Stimulated activated naive CD4-positive, alpha-beta T cell treated with Interleukin-2 at 50 U/mL for 16 hours (primary cell): ENCODE results near the gene GPR179.

Experiments used
- DNase-seq: peaks from one replicate; lab custom pipeline; 2025; lab: John Stamatoyannopoulos, UW

GPR179 gene, protein sequence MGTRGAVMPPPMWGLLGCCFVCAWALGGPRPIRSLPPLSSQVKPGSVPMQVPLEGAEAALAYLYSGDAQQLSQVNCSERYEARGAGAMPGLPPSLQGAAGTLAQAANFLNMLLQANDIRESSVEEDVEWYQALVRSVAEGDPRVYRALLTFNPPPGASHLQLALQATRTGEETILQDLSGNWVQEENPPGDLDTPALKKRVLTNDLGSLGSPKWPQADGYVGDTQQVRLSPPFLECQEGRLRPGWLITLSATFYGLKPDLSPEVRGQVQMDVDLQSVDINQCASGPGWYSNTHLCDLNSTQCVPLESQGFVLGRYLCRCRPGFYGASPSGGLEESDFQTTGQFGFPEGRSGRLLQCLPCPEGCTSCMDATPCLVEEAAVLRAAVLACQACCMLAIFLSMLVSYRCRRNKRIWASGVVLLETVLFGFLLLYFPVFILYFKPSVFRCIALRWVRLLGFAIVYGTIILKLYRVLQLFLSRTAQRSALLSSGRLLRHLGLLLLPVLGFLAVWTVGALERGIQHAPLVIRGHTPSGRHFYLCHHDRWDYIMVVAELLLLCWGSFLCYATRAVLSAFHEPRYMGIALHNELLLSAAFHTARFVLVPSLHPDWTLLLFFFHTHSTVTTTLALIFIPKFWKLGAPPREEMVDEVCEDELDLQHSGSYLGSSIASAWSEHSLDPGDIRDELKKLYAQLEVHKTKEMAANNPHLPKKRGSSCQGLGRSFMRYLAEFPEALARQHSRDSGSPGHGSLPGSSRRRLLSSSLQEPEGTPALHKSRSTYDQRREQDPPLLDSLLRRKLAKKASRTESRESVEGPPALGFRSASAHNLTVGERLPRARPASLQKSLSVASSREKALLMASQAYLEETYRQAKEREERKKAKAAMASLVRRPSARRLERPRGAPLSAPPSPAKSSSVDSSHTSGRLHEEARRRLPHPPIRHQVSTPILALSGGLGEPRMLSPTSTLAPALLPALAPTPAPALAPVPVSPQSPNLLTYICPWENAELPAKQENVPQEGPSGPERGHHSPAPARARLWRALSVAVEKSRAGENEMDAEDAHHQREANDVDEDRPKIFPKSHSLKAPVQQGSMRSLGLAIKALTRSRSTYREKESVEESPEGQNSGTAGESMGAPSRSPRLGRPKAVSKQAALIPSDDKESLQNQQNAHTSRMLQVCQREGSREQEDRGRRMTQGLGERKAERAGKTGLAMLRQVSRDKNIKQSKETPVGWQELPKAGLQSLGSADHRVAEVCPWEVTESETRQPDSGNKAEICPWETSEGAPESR (N-terminal part only)

DNA sequence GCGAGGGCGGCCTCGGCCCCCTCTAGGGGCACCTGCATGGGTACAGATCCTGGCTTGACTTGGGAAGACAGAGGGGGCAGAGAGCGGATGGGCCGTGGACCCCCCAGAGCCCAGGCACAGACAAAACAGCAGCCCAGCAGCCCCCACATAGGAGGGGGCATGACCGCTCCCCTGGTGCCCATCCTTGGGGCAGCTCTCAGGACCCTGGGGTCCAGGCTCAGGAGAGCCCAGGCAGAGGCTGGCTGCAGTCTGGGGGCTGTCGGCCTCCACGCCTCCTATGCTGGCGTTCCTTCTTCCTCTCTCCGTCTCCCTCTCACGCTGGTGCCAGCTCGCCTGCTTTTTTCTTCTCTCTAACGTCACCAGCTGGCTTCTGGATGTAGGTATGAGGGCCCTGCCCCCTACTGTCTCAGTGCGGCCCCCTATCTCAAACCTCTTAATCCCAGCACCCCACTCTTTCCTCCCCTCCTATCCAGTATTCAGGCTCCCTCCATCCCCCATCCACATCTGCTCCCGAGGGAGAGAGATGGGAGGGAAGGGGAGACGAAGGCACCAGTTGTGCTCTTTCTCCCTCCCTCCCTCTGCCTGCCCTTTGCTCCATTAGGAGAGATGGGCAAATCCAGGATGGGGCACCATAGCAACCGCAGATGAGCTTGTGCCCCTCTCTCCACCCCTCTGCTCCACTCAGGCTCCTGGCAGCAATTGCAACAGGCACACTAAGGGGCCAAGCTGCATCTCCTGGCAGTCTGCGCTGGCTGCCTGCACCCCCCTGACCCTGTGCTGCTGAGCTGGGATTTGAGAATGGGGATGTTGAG lies at the start of gene GPR179:
Gene GPR179, minus strand, starts transcription at position 349 of the 812 bp plus-strand sequence. Its CDS starts 167 bp downstream, at position 182.
- no peak for DNase-seq

DNA sequence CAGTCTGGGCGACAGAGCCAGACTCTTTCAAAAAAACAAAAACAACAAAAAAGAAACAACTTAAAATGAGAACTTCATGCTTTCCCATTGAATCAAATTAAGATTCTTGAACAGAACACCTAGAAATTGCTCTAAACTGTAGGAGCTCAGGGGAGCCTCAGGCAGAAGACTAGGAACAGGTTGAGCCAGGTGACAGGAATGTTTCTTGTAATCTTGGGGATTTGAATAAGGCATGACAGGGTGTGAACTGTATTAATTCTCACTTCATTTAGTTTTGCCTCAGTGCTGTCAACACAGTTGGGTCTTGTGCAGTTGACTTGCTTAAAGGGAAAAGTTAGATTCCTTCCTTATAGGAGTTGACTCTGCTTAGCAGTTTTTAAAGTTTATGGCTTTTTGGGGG lies 35.7 kb upstream of the GPR179 start:
- DNase-seq: no peak

DNA sequence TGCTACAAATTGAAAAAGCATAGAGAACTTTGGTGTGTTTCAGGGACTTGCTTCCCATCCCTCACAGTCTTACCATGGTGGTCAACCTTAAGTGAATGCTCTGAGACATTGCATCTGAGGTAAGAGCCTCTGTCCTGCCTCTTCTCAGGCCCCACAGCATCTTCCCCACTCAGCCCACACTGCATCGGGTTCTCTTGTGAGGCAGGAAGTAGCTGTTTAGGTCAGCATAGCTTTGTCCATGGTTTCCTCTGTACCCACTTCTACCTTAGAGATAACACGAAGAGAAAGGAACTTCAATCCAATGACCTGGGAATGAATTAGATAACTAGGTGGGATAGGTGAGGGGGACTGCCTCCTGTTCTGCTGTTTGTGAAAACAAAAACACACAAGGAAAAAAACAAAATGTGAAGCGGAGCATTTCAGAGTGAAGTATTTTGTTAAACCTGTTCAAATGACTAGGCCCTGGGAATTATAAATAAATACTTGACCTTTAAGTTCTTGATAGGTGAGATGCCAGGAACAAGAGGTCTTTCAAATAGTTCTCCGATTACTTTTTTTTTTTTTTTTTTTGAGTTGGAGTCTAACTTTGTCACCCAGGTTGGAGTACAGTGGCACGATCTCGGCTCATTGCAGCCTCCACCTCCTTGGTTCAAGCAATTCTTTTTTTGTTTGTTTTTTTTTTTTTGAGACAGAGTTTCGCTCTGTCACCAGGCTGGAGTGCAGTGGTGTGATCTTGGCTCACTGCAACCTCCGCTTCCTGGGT lies 25.5 kb upstream of the GPR179 start:
- no peak for DNase-seq

DNA sequence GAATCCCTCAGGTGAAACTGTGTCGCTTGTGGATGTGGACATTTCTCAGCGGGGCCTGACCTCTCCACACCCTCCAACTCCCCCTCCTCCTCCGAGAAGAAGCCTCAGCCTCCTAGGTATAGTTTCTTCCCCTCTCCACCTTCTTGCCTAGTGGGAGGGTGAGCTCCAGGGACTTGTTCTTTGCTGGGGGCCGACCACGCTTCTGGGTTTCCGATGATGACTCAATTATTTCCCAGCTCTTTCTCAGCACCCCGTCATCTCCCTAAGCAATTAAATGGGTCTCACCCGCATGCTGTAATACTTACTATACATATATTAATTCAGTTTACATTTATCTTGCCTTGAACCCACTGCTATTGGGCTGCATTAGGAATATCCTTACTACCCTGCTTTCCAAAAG lies 21.0 kb upstream of the GPR179 start:
- DNase-seq: no peak

DNA sequence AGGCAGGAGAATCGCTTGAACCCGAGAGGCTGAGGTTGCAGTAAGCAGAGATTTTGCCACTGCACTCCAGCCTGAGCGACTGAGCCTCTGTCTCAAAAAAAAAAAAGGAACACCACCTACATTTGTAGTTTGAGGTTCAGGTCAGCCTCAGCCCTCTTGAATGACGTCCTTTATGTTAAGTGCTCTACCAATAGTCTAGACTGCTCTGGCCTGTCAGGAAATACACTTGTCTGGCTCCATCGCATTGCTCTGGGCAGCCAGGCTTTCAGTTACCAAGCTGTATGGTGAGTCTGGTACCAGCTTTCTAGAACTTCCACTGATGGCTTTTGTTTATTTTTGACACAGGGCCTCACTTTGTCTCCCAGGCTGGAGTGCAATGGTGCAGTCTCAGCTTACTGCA lies 19.3 kb upstream of the GPR179 start:
- DNase-seq: no peak

DNA sequence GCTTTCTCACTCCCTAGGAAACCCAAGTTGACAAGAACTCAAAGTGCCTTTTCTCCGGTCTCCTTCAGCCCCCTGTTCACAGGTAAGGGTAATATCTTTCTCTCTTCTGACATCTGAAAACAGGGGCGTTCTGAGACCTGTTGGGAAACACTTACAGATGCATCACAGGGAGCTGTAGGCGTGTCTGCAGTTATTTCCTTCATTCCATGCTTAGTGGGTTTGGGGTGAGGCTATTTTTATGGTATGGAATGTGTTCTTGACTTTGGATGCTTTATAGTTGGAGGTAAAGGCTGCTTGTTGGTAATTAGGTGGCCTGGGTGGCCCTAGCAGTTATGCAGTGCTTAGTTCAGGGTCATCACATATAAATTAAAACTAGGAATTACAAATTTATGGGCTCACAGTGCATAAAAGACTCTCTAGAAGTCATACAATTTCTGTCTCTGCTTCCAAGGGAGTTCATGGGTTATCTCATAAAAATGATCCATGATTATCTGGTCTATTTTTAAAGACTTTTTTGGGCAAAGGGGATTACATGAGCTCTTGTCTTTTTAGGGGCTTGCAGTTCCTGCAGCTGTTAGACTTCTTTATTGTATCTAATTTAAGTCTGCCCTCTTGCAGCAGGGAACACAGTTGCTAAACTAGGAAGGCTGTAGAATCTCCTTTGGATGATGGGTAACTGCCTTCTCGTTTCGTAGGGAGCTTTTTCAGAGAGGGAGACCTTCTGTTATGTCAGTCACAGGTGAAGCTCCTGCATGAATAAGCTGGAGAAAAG lies 18.1 kb upstream of the GPR179 start:
- no peak for DNase-seq

DNA sequence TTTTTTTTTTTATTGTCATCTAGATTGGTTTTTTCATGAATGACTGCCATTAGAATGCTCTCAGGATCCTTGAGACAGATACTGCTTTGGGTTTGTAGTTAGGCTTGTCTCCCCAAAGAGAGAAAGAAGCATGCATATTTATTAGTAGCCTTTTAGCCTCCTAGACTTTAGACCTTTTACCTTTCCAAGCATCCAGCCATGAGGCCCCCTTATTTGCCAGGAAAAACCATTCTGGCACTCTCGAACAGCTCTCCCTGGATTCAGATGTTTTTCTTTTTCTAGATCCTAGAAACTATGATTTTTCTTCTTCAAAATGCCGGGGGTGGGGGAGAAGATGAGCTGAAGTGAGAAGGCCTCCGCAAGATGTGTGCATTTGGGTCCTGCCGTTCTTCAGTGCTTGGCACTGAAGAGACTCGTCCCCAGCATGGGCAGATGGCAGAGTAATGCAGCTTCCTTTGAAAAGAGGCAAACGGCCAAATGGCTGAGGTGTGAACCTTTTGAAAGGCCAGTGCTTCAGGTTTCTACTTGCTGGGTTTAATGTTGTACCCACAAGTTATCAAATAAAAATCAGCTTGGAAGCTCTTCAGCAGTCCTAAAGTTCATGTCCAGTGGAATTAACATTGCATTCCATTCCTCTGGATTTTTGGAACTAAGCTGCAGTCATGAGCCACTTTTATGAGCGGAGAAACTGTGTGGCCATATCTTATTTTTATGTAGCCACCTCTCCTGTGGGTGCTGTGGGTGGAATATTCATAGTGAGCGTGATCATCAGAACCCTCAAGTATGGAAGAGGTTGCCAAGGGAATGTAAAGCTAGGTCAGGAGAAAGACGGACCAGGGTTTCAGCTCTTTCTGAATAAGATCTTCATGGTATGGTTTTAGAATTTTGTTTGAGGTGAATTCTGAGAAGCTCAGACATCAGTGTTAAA lies 15.1 kb upstream of the GPR179 start:
- no peak for DNase-seq

DNA sequence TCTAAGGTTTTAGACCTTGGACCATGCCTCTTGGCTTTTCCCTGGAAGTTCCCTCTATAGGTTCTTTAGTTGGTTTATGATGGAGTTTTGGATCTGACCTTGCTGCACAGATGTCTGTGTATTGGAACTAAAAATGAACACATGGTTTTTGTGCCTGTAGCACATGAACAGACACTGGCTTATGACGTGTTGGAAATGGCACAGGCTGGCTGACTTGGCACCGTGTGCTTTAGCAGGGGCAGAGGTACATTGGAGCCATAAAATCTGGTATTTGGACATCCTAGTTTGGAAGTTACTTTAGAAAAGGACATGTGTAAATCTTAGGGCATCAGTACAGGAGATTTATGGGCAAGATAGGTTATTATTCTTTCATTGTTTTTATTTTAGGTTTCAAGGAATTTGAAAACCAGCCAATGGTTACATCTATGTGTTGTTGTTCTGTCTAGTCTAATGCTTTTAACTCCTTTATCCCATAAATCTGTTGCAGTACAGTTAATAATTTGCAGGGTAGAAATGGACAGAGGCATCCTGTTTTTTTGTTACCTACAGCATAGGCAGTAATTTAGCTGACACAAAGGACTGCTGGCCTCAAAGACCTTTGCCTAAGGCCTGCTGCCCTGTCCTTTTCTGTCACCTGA lies 13.8 kb upstream of the GPR179 start:
- no peak for DNase-seq

DNA sequence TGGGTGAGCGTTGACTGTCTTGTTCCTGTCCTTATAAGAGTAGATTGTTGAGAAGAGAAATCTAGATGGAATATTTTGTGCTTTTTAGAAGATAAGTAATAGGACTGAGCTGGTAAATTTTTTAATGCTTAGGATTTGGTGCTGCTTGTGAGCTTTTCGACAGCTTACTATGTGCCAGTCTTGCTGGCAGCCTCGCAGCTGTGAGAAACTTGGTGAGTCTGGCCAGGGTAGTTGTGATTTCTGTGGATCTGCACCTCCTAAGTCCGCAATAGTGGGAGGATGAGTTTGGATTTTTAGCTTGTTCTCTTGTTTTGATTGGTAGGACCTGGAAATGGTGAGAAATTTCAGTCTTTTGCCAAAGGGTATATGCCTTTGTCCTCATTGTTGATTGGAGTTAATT lies 11.5 kb upstream of the GPR179 start:
- no peak for DNase-seq

DNA sequence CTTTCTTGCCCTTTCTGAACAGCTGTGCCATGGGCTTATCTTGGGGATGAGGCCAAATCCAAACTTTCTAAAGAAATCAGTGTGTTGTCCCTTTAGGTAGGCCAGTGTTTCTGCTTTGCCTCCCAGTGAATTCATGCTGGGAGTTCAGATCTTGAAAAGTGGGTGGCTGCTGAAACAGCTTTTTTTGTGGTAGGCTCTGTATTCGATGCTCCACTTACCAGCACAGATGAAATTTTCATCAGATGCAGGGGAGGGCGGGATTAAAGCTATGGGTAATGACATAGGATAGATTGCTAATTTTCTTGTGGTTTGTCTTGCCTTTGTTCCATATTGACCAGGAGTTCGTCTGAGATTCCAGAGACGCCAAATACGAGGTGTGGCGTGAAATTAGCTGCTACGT lies 10.7 kb upstream of the GPR179 start:
- no peak for DNase-seq

DNA sequence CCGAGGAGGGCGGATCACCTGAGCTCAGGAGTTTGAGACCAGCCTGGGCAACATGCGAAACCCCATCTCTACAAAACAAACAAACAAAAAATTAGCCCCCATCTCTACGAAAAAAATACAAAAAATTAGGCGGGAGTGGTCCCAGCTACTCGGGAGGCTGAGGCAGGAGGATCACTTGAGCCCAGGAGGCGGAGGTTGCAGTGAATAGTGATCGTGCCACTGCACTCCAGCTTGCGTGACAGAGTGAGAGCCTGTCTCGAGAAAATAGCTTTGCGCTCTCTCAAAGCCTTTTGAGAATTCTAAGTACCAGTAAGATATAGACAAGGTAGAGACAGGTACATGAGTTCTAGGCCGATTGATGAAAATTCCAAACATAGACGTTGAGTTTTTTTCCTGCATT lies 9.9 kb upstream of the GPR179 start:
- DNase-seq: no peak

DNA sequence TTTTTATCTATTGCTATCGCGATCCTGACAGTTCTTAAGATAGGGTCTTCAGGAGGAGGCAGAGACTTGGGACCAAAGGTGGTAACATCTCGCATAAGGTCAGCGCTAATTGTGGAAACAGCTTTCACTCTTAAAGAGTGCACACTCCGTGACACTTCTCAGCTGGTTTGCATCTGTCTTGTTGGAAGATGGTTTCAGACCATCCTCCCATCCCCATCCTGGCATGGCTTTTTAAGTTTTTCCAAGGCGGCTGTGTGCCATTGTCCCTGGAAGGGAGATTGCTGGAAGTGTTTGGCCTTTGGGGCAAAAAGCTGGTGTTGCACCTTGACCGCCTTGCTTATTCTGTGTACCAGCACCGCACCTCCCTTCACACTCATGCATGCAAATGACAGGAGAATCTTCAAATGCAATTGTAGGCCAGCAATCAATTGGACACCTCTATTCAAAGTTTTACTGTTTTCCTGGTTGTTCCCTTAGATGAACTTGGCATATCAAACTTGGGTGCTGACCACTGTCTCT lies 9.4 kb upstream of the GPR179 start:
- DNase-seq: no peak

DNA sequence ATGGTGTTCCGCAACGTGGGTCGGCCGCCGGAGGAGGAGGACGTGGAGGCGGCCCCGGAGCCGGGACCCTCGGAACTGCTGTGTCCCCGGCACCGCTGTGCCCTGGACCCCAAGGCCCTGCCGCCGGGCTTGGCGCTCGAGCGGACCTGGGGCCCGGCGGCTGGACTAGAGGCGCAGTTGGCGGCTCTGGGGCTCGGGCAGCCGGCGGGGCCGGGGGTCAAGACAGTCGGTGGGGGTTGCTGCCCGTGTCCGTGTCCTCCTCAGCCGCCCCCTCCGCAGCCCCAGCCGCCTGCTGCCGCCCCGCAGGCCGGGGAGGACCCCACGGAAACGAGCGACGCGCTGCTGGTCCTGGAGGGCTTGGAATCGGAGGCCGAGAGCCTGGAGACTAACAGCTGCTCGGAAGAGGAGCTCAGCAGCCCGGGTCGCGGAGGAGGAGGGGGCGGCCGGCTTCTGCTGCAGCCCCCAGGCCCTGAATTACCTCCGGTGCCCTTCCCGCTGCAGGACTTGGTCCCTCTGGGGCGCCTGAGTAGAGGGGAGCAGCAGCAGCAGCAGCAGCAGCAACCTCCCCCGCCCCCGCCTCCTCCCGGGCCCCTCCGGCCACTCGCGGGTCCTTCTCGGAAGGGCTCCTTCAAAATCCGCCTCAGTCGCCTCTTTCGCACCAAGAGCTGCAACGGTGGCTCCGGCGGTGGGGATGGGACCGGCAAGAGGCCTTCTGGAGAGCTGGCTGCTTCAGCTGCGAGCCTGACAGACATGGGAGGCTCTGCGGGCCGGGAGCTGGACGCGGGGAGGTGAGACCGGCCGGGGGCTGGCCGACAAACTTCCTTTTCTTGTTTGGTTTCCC lies 8.7 kb upstream of the GPR179 start:
- DNase-seq: no peak

DNA sequence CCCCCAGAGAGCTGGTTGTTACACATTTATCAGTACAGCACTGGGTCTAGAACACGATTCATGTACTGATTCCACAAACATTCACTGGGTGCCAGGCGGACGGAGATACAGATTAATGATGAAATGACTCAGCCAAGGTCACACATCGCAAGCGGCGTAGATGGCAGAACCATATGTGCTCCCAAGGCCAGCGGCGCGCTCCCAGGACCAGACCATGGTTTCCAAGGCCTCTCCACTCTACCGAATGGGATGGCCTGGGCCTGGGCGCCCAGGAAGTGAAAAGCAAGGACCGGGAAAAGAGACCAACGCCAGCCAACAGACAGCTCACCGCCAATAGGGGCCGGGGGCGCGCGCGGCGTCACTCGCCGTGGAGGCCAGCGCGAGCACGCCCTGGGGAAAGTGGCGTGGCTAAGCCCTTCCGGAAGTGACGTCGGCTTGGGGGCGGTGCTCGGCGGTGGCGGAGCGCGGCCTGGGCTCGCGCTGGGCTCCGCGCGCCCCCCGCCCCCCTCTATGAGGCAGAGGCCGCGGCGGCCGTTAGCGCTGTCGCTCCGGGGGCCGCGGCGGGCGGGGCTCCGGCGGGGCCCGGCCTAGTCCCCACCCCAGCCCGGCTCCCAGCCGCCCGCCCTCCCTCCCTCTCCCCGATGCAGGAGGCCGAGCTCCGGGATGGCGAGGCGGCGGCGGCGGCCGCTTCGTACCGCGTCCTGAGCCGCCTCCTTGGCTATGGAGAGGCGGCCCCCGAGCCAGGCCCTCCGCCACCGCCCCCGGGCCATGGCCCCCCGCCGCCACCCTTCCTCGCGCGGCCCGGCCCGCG lies 7.9 kb upstream of the GPR179 start, which contains the start of gene SOCS7:
Gene SOCS7, plus strand, starts transcription at position 433 of the 811 bp plus-strand sequence. Its CDS starts 209 bp downstream, at position 642.
- DNase-seq: peak; percentile 92

DNA sequence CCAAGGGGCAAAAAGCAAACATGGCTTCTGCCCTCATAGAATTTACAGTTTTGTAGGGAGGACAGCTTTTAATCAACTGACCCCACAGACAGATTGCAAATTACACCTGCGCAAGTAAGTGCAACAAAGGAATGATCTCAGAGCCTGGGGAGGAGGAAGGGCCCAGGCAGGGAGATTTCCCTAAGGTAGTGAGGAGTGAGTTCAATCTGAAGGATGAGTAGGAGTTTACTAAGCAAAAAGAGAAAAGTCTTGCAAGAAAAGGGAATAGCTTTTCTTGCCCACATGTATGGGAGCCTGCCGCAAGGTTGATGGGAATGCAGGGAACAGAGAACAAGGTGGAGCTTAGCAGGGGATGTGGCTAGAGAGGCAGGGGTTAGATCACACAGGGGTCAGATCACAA lies 6.3 kb upstream of the GPR179 start:
- DNase-seq: no peak

DNA sequence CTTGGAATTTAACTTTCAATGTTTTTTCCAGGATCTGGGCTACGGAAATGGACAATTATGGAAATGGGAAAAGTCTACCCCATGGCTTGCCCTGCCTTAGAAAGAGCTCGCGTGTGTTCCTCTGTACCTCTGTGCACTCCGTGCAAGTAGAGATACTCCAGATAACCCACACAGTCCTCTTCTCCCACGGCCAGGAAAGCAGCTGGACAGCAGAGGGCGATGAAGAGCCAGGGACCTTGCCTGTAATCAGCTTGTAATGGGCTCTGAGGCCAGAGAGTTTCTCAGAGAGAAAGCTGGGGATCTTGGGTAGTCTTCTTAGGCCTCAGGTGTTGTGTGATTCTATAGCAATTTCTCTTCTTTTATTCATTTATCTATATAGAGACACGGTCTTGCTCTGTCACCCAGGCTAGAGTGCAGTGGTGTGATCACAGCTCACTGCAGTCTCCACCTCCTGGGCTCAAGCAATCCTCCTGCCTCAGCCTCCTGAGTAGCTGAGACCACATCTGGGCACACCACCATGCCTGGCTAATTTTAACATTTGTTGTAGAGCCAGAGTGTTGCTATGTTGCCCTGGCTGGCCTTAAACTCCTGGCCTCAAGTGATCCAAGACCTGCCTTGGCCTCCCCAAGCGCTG lies 5.5 kb upstream of the GPR179 start:
- DNase-seq: peak; percentile 74
